Esophagus mucosa (tissue), 1 donor: ENCODE data around the gene CLBA1. TPM values are rescaled to one million over a fixed set of nuclear protein-coding genes. Genes with fewer than 3 reads are reported as not detected.

Experiments used
- ATAC-seq: fragments of 200-7000 bp; cut with Tn5 transposase; one replicate; pipeline ENCODE4 v1.9.1; 2020
- total RNA-seq: library from RNA; stranded (reverse); gene quantifications from one replicate; pipeline ENCODE4 v1.2.4, GENCODE V29; 2023
- donor health status: DM: yes; HTN: yes; CAD: no.

CLBA1 gene
- total RNA-seq, 1 donor from 2014 or later, result 8.2 TPM

DNA sequence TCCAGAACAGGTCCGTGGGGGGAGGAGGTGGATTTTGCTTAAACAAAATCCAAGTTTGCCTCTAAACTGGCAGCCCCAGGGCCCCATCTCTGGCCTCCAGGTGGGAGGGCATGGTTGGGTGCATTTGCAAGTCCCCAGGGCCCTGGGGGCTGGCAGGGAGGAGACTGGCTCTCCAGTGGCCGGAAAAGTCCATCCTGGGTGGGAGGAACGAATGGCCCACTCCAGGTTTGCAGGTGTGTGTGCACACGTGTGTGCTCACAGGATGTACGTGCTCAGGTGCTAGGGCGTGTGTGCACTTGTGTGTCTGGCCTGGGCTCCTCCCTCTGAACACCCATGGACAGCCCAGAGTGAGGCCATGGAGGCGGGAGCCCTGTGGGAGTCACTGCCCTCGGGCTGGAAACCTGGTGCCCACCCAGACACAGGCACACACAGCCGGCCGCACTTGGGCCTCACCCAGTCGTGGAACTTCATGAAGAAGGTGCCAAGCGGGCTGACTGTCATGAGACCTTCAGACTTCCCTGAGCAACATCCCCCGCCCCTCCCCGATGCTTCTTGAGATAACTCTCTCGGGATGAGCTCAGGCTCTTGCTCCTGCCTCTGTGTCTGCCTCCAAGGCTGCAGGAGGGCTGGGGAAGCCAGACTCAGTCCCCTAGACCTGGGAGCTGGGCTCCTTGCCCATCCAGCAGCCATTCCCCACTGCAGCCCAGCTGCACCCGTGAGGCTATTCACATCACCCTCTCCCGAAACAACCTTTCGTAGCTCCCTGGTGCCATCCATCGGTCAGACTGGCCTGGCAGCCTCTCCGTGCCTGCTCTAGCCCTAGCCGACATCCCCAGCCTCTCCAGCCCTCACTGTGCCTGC is 16.8 kb upstream of the CLBA1 start:
- peak; percentile 48 for ATAC-seq

- ATAC-seq, result no peak
These were observed 15.8 kb upstream of the CLBA1 start for GRCh38 chr14:104969741-104970230.

DNA sequence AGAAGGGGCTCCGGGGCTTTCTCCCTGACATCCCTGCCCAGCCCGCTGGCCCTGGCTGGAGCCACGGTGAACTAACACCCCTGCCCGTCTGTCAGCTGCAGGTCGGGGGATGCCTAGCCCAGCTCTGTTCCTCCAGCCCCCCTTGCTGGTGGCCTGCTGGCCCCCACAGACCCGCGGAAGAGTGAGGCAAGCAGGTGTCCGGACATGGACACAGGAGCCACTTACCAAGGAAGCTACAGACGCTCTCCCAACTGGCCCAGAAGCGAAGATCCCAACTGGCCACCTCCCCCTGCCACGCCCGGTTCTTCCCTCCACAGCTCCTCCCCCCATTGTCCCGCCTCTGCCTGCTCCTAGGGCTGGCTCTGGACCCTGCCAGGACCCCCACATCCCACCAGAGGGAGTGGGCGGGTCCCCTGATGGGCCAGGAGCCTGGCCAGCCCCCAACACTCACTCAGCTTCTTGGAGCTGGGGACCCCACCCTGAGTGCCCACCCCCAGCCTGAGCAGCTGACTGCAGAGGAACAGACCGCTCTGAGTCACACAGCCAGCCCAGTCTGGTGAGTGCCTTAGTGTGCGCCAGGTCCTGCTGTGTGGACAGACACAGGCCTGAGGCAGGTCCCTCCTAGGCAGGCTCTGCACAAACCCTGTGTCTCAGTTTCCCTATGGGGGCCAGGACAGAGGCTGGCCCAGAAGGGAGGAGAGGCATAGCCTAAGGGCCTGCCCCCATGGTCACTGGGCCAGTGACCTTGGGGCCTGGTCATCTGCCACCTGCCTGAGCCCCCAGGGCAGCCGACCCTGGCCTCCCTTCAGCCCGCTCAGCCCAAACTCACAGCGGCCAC is 15.1 kb upstream of the CLBA1 start:
- peak; percentile 39 for ATAC-seq

DNA sequence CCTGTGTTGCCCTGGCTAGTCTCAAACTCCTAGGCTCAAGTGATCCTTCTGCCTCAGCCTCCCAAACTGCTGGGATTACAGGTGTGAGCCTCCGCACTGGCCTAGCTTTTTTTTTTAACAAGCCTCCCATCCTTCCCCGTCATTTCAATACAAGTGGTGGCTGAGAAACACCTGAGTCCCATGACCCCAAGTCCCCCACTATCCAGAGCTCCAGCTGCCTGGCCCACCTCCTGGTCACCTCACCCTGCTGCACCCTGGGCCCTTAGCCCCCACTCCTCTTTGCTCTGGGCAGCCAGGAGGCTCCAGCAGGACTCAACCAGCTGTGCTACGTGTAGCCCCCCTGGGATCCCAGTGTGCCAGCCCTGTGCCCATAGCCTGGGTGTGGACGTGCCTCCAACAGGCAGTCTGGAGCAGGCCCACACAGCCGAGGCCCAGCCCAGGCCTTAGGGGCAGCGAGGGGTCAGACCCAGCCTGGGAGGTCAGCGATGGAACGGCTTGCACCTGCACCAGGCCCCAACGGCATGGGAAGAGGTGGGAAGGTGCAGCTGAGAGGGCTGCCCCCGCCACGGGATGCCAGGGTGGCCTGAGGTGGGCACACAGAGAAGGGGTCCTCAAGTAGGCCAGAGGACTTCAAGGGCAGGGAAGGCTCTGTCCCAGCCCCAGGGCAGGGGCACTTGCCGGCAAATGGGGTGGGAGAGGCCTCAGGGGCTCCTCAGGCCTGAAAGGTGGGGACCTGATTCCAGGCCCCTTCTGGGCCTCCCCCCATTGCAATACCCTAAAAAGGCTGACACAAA is 13.9 kb upstream of the CLBA1 start:
- no peak for ATAC-seq

DNA sequence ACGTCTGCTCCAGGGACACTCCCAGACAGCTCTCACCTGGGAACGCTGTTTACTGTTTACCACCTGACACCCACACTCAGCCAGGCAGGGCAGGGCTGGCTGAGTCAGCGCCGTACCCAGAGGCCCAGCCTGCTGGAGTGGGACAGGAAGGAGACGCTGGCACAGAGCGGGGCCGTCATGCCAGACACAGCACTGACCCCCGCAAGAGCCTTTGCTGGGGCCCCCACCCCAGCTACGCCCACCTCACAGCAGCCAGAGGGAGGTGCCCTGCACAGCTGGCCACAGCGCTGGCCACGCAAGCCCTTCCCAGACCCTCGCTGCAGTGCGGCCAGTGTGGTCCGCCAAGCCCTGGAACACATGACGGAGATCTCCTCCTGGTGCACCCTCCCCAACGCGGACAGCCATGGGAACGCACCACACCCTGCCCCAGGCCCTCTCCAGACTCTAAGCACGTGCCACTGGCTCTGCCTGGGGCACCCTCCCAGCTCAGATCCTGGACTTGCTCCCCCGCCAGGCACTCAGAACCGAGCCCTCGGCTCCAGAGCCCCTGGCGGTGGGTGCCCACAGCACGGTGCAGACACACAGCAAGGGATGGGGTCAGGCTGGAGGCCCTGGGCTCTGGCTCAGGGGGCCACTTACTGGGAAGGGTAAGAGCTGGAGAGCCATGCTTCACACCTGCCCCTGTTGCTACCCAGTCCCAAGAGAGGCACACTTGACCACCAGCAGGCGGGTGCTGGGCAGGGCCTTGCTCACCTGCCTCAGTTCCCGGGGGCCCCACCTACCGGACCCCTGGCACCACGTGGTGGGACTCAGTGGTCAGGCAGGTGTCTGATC is 13.1 kb upstream of the CLBA1 start:
- peak; percentile 58 for ATAC-seq

GRCh38 chr14:104973135-104973384 is 12.5 kb upstream of the CLBA1 start:
- no peak for ATAC-seq

- ATAC-seq, result peak; percentile 71
These were observed 12.0 kb upstream of the CLBA1 start for GRCh38 chr14:104973385-104974145.

- no peak for ATAC-seq
These were observed 11.4 kb upstream of the CLBA1 start for GRCh38 chr14:104974146-104974541.

GRCh38 chr14:104974665-104975390 is 10.8 kb upstream of the CLBA1 start:
- ATAC-seq, result no peak

DNA sequence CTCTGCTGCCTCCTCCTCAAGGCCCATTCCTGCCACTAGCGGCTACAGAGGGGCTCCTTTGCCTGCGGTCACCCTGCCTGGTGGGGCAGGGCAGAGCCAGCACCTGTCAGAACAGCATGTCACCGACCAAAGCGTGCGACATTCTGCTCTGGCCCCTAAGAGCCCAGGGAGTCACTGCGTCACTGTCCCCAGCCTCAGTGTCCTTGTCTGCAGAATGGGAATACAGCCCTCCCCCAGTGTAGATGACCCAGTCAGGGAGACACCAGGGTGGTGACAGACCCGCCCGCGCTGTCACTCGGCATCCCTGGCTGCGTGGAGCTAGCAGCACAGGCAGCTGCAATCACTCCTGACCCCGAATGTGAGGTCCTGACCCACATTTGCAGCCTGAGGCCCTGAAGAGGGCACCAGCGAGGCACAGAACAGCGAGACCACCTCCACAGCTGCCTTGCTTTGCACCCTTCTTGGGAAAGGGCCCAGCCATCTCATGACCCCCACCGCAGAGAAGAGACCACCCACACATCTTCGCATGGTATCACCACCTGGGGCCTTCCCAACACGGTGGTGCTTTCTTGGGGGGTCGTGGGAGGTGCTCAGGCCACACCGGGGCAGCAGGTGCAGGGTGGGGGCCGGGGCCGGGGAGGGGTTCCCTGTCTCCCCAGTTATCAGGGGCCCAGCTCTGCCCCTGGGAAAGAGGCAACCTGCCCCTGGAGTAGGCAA is 9.9 kb upstream of the CLBA1 start:
- ATAC-seq, result no peak

GRCh38 chr14:104976198-104977007 is 9.2 kb upstream of the CLBA1 start:
- peak; percentile 37 for ATAC-seq

DNA sequence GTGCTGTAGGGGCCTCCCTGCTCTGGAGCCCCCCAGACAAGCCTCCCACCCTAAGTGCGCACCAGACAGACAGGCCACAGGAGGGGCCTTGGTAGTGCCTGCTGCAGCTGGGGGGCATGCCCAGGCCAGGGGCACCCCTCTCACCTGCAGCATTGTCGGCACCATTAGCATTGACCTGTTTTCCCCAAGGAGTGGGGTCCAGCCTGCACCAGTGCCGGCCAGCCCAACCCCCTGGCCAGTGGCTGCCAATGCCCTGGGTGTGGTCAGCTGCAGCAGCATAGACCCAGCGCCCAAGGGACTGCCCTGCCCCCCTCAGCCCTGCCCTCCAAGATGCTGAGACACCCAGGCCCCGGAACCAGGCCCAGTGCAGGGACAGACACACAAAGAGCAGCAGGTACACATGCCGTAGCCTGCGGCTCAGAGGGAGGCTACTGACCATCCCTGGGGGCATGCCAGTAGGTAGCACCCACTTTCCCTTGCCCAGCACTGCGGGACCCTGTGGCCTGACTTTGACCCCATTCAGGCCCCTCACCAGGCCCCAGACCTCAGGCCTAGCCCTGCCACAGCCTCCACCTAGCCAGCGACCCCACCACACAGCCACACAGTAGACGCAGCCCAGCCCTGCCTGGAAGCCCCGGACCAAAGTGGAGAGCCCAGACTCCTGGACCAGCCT is 8.4 kb upstream of the CLBA1 start:
- ATAC-seq, result no peak

DNA sequence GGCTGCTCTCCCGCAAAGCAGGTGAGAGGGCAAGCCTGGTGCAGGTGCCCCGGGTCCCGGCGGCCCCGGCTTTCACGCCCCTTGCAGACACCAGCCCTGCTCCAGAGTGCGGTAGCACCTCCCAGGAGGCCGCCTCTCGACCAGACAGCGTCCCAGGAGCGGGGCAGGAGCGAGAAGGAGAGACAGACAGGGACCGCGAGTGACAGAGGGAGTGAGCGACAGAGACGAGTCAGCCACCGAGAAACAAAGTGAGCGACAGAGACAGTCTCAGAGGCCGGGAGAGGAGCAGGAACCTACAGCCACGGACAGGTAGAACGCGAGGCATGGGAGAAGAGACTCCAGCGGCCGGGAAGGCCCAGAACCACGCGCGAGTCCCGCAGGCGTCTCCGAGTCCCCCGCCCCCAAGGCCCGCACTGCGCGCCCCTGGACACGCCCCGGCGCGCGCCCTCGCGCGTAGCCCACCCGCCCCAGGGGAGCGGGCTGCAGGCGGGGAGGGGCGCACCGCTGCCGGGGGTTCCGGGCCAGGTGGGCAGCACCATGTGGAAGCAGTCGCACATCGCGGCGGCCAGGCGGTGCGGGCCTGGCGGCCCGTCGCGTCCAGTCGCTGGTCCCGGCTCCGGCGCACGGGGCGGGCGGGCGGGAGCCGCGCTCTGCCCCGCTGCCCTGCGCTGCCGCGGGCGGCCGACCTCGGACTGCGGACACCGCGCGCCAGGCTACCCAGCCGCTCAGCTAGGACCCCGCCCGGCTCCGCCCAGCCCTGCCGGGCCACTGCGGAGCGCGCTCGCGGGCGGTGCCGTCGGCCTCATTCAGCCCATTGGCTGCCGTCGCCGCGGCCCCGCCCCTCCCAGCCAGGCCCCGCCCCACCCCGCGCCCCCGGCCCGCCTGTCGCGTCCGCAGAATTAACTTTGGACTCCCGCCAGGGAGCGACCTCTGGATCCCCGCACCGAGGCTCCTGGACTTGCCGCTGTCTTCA is 7.6 kb upstream of the CLBA1 start, which contains the start of gene AHNAK2:
Gene AHNAK2 (minus strand): TSS at position 694 of the 973 bp plus-strand sequence. CDS start 137 bp downstream, at position 557.
- ATAC-seq, result peak; percentile 51

DNA sequence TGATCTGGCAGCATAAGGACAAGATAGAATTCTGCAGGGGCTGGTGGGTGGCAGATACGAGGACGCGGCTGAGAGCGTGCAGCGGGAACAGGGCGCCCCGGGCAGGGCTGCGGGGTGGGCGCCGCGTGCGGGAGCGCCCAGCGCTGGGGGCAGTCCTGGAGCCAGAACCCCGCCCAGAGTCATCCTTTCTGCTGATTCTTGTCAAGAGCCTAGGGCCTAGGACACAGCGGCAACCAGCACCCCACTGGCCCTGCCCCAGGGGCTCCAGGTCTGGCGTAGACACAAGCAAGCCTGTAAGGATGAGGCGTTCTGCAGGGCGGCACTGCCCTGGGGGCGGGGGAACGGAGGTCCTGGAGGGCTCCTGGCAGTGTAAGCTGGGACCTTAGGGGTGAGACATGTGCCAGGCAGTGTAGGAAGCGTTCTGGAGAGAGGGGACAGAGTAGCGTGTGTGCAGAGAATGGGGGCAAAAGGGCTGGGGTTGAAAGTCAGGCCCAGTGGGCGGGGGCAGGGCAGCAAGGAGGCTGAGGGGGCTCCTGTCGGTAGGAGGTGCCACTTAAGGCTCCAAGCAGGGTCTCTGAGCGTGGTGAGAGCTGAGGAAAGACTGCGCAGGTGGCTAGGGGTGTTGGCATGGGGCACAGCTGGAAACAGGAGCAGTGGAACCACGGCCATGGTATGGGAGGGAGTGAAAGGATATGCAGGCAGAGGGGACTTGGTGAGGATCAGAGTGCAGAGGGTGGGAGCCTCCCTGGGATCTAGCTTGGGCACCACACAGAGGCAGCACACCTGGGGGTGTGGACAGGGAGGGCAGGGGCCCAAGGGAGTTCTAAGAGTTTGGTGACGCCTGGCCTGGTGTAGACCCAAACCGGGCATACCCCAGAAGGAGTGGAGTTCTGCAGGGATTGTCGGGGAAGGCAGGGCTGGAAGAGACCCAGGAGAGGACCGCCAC is 6.6 kb upstream of the CLBA1 start:
- no peak for ATAC-seq

- no peak for ATAC-seq
These were observed 5.6 kb upstream of the CLBA1 start for GRCh38 chr14:104979758-104980610.
